DMS79 treated with DMSO at 0.1 percent for 48 hours (cell line): Measurements from ENCODE around the gene CLEC6A.
"Not testable (repeated sequence)": the region's sequence is repeated elsewhere in the genome, so short reads cannot be mapped to it uniquely, and the experiment has no call there.

Source experiments
- DNase-seq: peaks from one replicate; lab custom pipeline; 2025; lab: John Stamatoyannopoulos, UW

CLEC6A gene

DNA sequence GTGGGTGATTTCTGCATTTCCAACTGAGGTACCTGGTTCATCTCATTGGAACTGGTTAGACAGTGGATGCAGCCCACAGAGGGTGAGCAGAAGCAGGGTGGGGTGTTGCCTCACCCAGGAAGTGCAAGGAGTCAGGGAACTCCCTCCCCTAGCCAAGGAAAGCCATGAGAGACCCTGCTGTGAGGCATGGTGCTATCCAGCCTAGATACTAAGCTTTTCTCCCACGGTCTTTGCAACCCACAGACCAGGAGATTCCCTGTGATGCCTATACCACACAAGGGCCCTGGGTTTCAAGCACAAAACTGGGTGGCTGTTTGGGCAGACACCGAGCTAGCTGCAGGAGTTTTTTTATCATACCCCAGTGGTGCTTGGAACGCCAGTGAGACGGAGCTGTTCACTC lies 39.9 kb downstream of the CLEC6A start:
- not testable (repeated sequence) for DNase-seq

DNA sequence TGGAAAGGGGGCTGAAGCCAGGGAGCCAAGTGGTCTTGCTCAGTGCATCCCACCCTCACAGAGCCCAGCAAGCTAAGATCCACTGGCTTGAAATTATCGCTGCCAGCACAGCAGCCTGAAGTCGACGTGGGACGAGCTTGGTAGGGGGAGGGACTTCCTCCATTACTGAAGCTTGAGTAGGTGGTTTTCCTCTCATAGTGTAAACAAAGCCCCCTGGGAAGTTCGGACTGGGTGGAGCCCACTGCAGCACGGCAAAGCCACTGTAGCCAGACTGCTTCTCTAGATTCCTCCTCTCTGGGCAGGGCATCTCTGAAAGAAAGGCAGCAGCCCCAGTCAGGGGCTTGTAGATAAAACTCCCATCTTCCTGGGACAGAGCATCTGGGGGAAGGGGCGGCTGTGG lies 40.3 kb downstream of the CLEC6A start:
- not testable (repeated sequence) for DNase-seq

DNA sequence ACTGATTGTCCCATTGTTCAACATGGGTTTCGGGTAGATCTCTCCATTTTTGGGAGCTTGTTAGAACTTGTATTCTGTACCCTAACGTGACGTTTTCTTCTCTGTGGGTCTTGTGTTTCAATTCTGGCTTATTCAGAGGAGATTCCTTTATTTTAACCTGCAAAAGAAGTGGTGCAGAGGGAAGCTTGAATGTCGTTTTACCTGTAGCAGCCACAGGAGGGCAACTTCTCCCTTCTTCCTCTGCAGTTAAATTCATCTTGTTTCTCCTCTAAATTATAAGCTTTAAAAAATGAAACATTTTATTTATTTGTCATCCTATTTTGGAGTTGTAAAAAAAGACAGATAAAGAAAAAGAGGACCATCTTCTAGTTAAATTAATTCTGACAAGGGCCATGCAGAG lies 43.9 kb downstream of the CLEC6A start:
- DNase-seq, result no peak

DNA sequence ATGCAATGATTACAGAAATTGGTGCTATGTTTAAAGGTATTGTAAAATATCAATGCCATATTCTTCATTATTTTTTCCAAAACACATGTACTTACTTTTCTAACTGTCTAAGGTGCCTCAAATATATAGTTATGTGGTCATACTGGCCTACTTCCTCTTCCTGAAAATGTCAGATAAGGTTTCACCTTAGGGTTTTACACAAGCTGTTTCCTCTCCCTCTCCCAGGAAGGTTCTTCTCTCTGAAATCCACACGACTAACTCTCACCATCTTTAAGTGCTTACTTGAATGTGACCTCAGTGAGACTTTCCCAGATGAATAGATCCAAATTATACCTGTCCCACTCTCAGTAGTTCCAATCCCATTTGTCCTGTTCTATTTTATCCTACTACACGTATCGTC lies 46.0 kb downstream of the CLEC6A start:
- DNase-seq, result no peak

DNA sequence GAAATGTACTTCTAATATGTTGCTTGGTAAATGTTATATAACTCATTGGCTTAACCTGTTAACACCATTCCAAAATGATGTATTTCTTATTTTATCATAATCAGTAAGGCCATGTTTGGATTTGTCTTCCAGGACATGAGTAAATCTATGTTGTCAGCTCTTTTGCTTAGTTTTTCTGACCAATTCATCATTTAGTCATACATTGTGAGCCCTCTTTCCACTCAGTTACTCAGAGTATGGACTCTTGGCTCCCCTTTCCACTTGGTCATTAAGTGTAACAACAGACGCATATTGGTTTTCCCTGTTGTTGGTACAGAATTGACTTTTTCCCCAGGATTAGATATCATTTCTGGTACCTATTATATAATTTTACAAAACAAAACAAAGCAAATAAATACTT lies 48.6 kb downstream of the CLEC6A start:
- DNase-seq, result no peak

DNA sequence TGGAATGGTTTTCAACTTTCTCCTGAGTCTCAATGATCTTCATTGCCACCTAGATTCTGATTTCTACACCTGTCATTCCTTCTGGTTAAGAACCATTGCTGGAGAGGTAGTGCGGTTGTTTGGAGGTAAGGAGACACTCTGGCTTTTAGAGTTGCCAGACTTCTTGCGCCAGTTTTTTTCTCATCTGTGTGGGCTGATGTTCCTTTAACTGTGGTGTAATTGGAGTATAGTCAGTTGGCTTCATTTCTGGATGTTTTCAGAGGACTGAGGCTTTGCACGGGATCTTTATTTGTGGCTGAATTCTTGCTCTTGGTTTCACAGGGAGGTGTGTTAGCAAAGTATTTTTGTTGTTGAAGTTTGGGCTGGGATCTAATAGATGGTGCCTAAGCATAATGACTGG lies 51.8 kb downstream of the CLEC6A start:
- DNase-seq, result no peak

DNA sequence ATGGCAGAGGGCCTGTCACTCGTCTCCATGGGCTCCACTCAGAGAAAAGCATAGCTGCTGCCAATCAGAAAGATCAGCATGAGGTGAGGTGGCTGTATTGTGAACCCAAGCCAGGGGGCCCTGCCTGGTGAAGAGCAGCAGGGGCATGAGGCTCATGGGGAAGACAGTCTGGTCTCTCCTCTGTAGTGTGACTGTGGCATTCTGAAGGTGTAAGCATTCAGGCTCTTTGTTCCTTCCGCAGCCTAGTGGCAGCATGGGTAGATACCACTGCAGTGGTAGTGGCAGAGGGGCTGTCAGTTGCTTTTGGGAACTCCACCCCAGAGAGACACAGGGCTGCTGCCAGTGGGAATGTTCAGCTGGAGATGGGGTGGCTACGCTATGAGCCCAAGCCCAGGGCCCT lies 52.5 kb downstream of the CLEC6A start:
- no peak for DNase-seq

DNA sequence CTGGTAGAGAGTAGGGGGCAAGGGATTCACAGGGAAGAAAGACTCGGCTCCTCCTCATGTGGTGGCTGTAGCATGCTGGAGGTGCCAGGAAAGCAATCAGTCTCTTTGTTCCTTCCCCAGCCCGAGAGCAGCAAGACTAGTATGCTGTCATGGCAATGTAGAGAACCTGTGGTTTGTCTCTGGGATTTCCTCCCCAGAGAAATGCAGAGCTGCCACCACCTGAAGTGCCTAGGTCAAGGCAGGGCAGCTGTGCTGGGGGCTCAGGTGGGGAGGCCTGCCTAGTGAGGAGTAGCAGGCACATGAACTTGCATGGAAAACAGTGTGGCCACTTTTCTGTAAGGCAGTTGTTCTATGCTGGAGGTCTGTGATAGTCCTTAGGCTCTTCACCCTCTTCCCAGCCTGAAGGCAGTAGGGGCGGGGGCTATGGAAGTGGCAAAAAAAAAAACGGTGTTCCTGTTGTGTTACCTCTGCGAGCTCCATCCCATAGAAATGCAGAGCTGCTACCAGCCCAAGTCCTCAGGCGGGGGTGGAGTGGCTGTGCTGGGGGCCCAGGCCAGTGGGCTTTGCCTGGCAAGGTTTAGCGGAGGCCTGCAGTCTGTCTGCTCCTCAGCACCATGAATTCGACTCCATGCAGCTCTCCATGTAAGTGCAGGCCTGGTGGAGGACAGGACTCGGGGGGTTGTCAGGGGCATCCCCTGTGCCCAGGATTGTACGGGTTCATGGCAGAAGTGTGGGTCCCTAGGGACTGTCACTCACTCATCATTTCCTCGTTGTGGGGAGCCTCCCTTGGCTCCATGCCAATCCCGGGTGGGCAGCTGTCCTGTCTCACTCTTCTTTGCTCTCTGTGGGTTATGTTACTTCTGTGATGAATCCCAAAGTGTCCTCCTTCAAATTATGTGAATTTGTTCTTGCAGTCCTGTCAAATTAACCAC lies 53.4 kb downstream of the CLEC6A start:
- DNase-seq, result no peak

DNA sequence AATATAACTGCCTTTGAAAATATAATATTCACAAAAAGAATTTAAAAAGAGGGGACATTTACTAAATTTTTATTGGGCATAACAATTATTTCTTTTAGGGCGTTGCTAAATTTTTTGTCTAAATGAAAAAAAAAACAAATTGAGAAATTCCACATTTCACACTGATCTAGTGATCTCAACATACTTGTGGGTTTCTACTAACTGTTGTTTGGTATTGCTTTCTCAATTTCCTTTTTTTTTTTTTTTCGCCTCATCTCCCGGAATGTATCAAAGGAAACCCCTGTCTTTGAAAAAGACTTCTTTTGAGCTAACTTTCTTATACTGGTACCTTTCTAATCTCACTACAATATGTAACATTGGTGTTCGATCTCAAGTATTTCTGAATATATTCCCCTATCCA lies 57.5 kb downstream of the CLEC6A start, which contains the start of gene CLEC4D:
CLEC4D (plus strand) TSS at position 248 of the 400 bp plus-strand sequence. CDS start 230 bp downstream, outside the sequence.
- DNase-seq, result no peak

DNA sequence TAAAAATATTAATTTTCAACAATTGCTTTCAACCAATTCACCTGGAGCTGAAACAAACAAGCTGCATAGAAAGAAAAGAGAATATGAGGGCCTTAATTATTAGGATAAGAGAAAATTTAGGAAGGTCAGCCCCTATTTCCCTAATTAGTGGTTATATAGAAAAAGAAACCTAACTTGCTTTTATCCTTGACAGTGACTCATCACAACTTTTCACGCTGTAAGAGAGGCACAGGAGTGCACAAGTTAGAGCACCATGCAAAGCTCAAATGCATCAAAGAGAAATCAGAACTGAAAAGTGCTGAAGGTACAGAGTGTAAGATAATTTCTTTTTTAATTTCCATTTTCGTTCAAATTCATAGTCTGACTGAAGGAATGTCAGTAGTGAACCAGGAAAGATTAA lies 62.2 kb downstream of the CLEC6A start:
- no peak for DNase-seq

DNA sequence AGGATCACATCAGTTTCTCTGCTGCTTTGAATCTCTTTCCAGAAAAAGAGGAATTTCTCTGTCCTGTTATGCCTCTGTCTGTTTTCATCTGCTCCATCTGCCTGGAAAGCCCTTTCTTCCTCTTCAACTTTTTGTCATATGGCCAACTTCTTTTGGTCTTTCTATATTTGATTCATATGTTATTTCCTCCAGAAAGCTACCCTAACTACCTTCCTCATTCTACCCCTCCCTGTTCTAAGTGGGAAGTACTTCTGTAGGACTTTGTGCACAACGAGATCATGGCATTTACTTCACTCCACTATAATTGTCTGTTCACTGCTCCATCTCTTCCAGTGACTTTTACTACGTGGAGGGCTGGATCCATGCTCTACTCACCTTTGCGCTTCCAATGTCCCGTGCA lies 63.4 kb downstream of the CLEC6A start:
- no peak for DNase-seq

DNA sequence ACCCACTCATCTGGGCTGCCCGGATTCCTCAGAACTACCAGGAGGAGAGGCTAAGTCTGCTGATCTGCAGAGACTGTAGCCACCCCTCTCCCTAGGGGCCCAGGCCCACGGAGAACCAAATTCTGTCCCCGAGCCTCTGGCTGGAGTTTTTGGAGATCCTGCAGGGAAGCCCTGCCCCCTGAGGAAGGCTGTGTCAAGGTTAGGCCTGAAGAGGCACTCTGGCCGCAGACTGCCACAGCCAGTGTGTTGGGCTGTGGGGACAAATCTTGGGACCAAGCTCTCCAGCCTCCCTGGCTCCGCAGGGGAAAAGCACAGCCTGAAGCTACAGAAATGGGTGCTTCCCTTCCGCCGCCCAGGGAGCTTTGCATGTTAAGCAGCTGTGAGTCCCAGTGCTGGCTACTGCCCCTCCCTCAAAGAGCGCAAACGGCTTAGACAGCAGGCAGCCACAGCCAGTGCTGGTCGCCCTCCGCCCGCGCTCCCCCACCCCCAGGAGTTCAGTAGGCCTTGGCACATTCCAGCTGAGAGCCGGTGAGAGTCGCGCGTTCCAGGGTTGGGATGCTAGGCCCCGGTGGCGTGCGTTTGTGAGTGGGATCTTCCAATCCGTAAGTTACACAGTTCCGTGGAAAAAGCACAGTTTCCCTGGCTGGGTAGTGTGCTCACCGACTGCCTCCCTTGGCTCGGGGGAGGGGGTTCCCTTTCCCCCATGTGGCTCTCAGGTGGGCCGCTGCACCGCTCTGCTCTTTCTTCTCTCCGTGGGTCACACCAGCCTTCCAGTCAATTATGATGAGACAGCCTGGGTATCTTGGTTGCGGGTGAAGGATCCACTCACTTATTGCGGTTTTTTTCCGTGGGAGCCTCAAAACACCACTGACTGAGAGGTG lies 71.7 kb downstream of the CLEC6A start:
- DNase-seq, result no peak
